Measurements from ENCODE around the gene AIRE.

AIRE gene

GRCh38 chr21:44325386-44326271 lies 40.0 kb downstream of the AIRE start:
- no peak for DNase-seq
- no peak for TF ChIP-seq POLR2A (IDR thresholded peaks at IDR 0.05; ENCODE audit: low read length)
- no peak for TF ChIP-seq GATA1 (IDR thresholded peaks at IDR 0.05; ENCODE audit: low read depth, low read length)

- no peak for DNase-seq
- TF ChIP-seq GATA1 (IDR thresholded peaks at IDR 0.05; ENCODE audit: low read depth, low read length) (no peak), POLR2A (IDR thresholded peaks at IDR 0.05; ENCODE audit: low read length) (no peak)
Observed at GRCh38 chr21:44326272-44326647, 40.6 kb downstream of the AIRE start.

GRCh38 chr21:44326716-44327602 lies 41.3 kb downstream of the AIRE start:
- TF ChIP-seq GATA1 (IDR thresholded peaks at IDR 0.05; ENCODE audit: low read depth, low read length) (no peak), POLR2A (IDR thresholded peaks at IDR 0.05; ENCODE audit: low read length) (no peak)
- DNase-seq = no peak

GRCh38 chr21:44327603-44327974 lies 41.9 kb downstream of the AIRE start:
- no peak for TF ChIP-seq GATA1 (IDR thresholded peaks at IDR 0.05; ENCODE audit: low read depth, low read length)
- TF ChIP-seq POLR2A (IDR thresholded peaks at IDR 0.05; ENCODE audit: low read length) = no peak
- no peak for DNase-seq

GRCh38 chr21:44328242-44328895 lies 42.7 kb downstream of the AIRE start:
- no peak for TF ChIP-seq GATA1 (IDR thresholded peaks at IDR 0.05; ENCODE audit: low read depth, low read length)
- no peak for TF ChIP-seq POLR2A (IDR thresholded peaks at IDR 0.05; ENCODE audit: low read length)
- no peak for DNase-seq

GRCh38 chr21:44329086-44329889 lies 43.6 kb downstream of the AIRE start:
- DNase-seq = no peak
- TF ChIP-seq GATA1 (IDR thresholded peaks at IDR 0.05; ENCODE audit: low read depth, low read length) = no peak
- no peak for TF ChIP-seq POLR2A (IDR thresholded peaks at IDR 0.05; ENCODE audit: low read length)

- no peak for DNase-seq
- TF ChIP-seq GATA1 (IDR thresholded peaks at IDR 0.05; ENCODE audit: low read depth, low read length) (no peak), POLR2A (IDR thresholded peaks at IDR 0.05; ENCODE audit: low read length) (no peak)
Observed at GRCh38 chr21:44329971-44330681, 44.5 kb downstream of the AIRE start.

- TF ChIP-seq POLR2A (IDR thresholded peaks at IDR 0.05; ENCODE audit: low read length) (no peak), GATA1 (IDR thresholded peaks at IDR 0.05; ENCODE audit: low read depth, low read length) (no peak)
- DNase-seq = no peak
Observed at GRCh38 chr21:44330698-44331097, 45.0 kb downstream of the AIRE start.

GRCh38 chr21:44331209-44331608 lies 45.5 kb downstream of the AIRE start:
- no peak for TF ChIP-seq GATA1 (IDR thresholded peaks at IDR 0.05; ENCODE audit: low read depth, low read length)
- no peak for TF ChIP-seq POLR2A (IDR thresholded peaks at IDR 0.05; ENCODE audit: low read length)
- DNase-seq = no peak

- TF ChIP-seq GATA1 (IDR thresholded peaks at IDR 0.05; ENCODE audit: low read depth, low read length) (no peak), POLR2A (IDR thresholded peaks at IDR 0.05; ENCODE audit: low read length) (no peak)
- DNase-seq = no peak
Observed at GRCh38 chr21:44331650-44332307, 46.1 kb downstream of the AIRE start.

- no peak for DNase-seq
- TF ChIP-seq GATA1 (IDR thresholded peaks at IDR 0.05; ENCODE audit: low read depth, low read length) (no peak), POLR2A (IDR thresholded peaks at IDR 0.05; ENCODE audit: low read length) (no peak)
Observed at GRCh38 chr21:44332383-44332782, 46.7 kb downstream of the AIRE start.

- TF ChIP-seq POLR2A (IDR thresholded peaks at IDR 0.05; ENCODE audit: low read length) (no peak), GATA1 (IDR thresholded peaks at IDR 0.05; ENCODE audit: low read depth, low read length) (no peak)
- no peak for DNase-seq
Observed at GRCh38 chr21:44332965-44333364, 47.3 kb downstream of the AIRE start.
